Measurements from ENCODE around the gene PNPLA3. TPM values are rescaled to one million over a fixed set of nuclear protein-coding genes. Genes with fewer than 3 reads are reported as not detected.

Gene PNPLA3
- total RNA-seq, 3 donors from 2014 or later, result 2.4 to 3.1 (median 2.9) TPM

DNA sequence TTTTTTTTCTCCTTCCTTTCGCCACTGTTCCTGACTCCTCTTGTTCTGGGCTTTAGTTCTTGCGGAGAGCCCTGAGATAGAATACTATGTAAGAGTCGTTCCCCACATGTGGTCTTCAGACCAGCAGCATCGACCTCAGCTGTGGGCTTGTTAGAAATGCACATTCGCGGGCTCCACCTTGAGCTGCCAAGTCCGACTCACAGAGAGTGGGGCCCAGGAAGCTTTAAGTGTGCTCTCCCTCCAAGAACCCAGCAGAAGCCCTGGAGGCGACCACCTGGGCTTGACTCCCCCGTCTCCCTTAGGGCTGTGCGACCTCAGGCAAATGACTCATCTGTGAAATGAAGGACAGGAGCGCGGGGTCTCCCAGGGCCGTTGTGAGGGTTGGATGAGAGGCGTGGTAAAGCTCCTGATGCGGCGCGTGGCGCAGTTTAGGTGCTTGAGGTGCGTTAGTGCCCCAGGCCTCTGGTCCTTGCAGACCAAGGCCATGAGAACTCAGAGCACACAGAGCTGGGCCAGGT, 50.5 kb downstream of the PNPLA3 start:
- H3K27me3 ChIP-seq, result no peaks in the 10 kb centered on the region
- H3K36me3 ChIP-seq, result peaks cover 6% of the 10 kb centered on the region
- no peak for DNase-seq (ENCODE audit: low spot score in 2 of 2)
- no peak for TF ChIP-seq POLR2A (IDR thresholded peaks at IDR 0.05)
- TF ChIP-seq POLR2AphosphoS5 (IDR thresholded peaks at IDR 0.05), result no peak
- TF ChIP-seq, protein P1, sequence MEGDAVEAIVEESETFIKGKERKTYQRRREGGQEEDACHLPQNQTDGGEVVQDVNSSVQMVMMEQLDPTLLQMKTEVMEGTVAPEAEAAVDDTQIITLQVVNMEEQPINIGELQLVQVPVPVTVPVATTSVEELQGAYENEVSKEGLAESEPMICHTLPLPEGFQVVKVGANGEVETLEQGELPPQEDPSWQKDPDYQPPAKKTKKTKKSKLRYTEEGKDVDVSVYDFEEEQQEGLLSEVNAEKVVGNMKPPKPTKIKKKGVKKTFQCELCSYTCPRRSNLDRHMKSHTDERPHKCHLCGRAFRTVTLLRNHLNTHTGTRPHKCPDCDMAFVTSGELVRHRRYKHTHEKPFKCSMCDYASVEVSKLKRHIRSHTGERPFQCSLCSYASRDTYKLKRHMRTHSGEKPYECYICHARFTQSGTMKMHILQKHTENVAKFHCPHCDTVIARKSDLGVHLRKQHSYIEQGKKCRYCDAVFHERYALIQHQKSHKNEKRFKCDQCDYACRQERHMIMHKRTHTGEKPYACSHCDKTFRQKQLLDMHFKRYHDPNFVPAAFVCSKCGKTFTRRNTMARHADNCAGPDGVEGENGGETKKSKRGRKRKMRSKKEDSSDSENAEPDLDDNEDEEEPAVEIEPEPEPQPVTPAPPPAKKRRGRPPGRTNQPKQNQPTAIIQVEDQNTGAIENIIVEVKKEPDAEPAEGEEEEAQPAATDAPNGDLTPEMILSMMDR (IDR thresholded peaks at IDR 0.05), result no peak
- H3K9me3 ChIP-seq, result no peaks in the 10 kb centered on the region
- H3K4me3 ChIP-seq, result no peak overlapping the region
- H3K27ac ChIP-seq, result no peak overlapping the region
- intact Hi-C loops (cut with DNase I; ENCODE audit: low total_unique reads), result no loop called here
- no peaks in the 10 kb centered on the region for H3K4me1 ChIP-seq

DNA sequence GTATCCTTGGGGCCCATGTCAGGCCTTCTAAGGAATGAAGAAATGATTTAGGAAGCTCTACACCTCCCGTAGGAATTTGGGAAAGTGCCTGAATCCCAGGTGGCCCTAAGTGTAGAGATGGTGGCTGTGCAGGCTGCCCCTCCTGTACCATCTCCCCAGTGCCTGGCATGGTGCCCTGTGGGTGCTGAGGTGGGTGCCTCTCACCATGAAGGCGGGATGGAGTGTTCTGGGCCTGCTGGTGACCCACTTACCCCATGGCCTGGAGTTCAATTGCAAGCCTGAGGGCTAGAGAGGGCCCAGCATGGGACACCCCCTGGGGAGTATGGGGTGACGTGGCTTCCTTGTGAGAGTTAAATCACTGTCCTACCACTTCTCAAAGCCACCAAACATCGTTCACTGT, 51.4 kb downstream of the PNPLA3 start:
- no peak for DNase-seq (ENCODE audit: low spot score in 2 of 2)
- H3K36me3 ChIP-seq, result peaks cover 6% of the 10 kb centered on the region
- H3K27ac ChIP-seq, result no peak overlapping the region
- no peak overlapping the region for H3K4me3 ChIP-seq
- no peaks in the 10 kb centered on the region for H3K4me1 ChIP-seq
- intact Hi-C loops (cut with DNase I; ENCODE audit: low total_unique reads), result no loop called here
- TF ChIP-seq, protein P1 (IDR thresholded peaks at IDR 0.05), result no peak
- no peak for TF ChIP-seq POLR2AphosphoS5 (IDR thresholded peaks at IDR 0.05)
- TF ChIP-seq POLR2A (IDR thresholded peaks at IDR 0.05), result no peak
- H3K9me3 ChIP-seq, result no peaks in the 10 kb centered on the region
- H3K27me3 ChIP-seq, result no peaks in the 10 kb centered on the region

- TF ChIP-seq POLR2A (IDR thresholded peaks at IDR 0.05) (no peak), POLR2AphosphoS5 (IDR thresholded peaks at IDR 0.05) (no peak)
- TF ChIP-seq, protein P1 (IDR thresholded peaks at IDR 0.05), result no peak
- intact Hi-C loops (cut with DNase I; ENCODE audit: low total_unique reads), result no loop called here
- no peak overlapping the region for H3K4me3 ChIP-seq
- no peaks in the 10 kb centered on the region for H3K4me1 ChIP-seq
- no peak overlapping the region for H3K27ac ChIP-seq
- no peaks in the 10 kb centered on the region for H3K9me3 ChIP-seq
- H3K36me3 ChIP-seq, result peaks cover 18% of the 10 kb centered on the region
- no peaks in the 10 kb centered on the region for H3K27me3 ChIP-seq
- DNase-seq (ENCODE audit: low spot score in 2 of 2), result peak in 1 of 2 donors; percentile 40
These were observed 53.5 kb downstream of the PNPLA3 start for GRCh38 chr22:43976861-43977795.

DNA sequence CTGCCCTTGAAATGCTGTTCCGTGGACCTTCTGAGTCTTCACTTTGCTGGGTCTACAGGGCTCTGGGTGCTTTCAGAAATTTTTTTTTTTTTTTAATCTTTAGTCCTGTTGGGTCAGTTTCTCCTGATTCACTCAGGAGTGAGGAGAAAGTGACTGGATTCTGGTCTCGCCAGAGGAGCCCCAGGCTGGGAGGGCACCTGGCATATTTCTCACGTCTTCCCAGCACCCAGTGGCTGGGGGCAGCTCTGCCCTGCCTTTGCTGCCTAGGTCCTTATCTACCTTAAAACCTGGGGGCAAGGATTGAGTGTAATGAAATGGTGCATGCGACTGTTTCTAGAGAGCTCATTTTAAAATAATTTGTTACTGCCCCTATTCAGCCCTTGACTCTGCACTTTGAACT, 55.0 kb downstream of the PNPLA3 start:
- no peak for TF ChIP-seq POLR2A (IDR thresholded peaks at IDR 0.05)
- TF ChIP-seq POLR2AphosphoS5 (IDR thresholded peaks at IDR 0.05), result no peak
- TF ChIP-seq, protein P1 (IDR thresholded peaks at IDR 0.05), result no peak
- intact Hi-C loops (cut with DNase I; ENCODE audit: low total_unique reads), result no loop called here
- H3K27me3 ChIP-seq, result no peaks in the 10 kb centered on the region
- H3K27ac ChIP-seq, result no peak overlapping the region
- no peaks in the 10 kb centered on the region for H3K9me3 ChIP-seq
- peak in 1 of 2 donors; percentile 17 for DNase-seq (ENCODE audit: low spot score in 2 of 2)
- H3K36me3 ChIP-seq, result peaks cover 18% of the 10 kb centered on the region
- no peak overlapping the region for H3K4me3 ChIP-seq
- no peaks in the 10 kb centered on the region for H3K4me1 ChIP-seq

GRCh38 chr22:43980579-43980978, 57.0 kb downstream of the PNPLA3 start:
- TF ChIP-seq, protein P1 (IDR thresholded peaks at IDR 0.05), result no peak
- TF ChIP-seq POLR2A (IDR thresholded peaks at IDR 0.05) (no peak), POLR2AphosphoS5 (IDR thresholded peaks at IDR 0.05) (no peak)
- H3K4me1 ChIP-seq, result no peaks in the 10 kb centered on the region
- H3K27ac ChIP-seq, result no peak overlapping the region
- H3K36me3 ChIP-seq, result peaks cover 18% of the 10 kb centered on the region
- DNase-seq (ENCODE audit: low spot score in 2 of 2), result no peak
- intact Hi-C loops (cut with DNase I; ENCODE audit: low total_unique reads), result loop anchor here (5.0 kb wide), 1 partner anchor 917 kb away; no protein-coding TSS in a partner anchor
- no peaks in the 10 kb centered on the region for H3K27me3 ChIP-seq
- H3K4me3 ChIP-seq, result no peak overlapping the region
- H3K9me3 ChIP-seq, result no peaks in the 10 kb centered on the region
